Neural cell (in vitro differentiated cells): ENCODE data around the gene CAMK1D.

Experiments used
- EP300 ChIP-seq: fragments of 450-650 bp; conservative IDR thresholded peaks from 2 replicates; pipeline ENCODE4 v1.6.1; 2014; ENCODE audit warnings: antibody characterized with exemption, mild to moderate bottlenecking, moderate library complexity; ENCODE audit not compliant: poor library complexity, severe bottlenecking
- EZH2 ChIP-seq: fragments of 200-600, 300-800 bp; shearing (Covaris generic), sonication (generic); IDR thresholded peaks from 2 replicates; pipeline ENCODE4 v1.6.1; 2014; ENCODE audit warnings: antibody characterized with exemption, low read length, borderline replicate concordance, mild to moderate bottlenecking; ENCODE audit not compliant: insufficient read depth, poor library complexity, severe bottlenecking
- MXI1 ChIP-seq: fragments of 450-650 bp; conservative IDR thresholded peaks from 2 replicates; pipeline ENCODE4 v1.6.1; 2014; ENCODE audit warnings: antibody characterized with exemption, mild to moderate bottlenecking; ENCODE audit not compliant: poor library complexity, severe bottlenecking
- REST ChIP-seq: IDR thresholded peaks from 2 replicates; pipeline ENCODE4 v1.6.1; 2012; ENCODE audit warnings: borderline replicate concordance
- SMC3 ChIP-seq: fragments of 450-650 bp; conservative IDR thresholded peaks from 2 replicates; pipeline ENCODE4 v1.6.1; 2014; ENCODE audit warnings: antibody characterized with exemption, mild to moderate bottlenecking, moderate library complexity; ENCODE audit not compliant: poor library complexity
- TF ChIP-seq, protein P1 (sequence below): fragments of 450-650 bp; IDR thresholded peaks from 2 replicates; pipeline ENCODE4 v1.5.1; 2014; ENCODE audit warnings: antibody characterized with exemption, mild to moderate bottlenecking, moderate library complexity; ENCODE audit not compliant: poor library complexity, severe bottlenecking

DNA sequence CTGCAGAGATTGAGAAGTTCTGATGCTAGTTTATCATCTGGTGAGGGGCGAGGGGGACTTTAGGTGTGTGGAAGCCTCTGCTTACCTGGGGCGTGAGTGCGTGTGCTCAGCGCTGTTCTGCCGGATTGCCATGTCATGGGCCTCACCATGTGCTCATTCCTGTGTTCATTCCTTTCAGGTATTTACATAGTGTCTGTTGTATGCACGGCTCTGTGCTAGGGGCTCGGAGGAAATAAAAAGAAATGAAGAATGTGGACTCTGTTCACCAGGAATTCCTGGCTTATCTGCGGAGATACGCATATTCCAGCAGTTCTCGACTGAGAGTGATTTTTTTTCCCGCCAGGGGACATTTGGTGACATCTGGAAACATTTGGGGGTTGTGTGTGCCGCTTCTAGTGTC, 152.0 kb downstream of the CAMK1D start:
- TF ChIP-seq, protein P1, sequence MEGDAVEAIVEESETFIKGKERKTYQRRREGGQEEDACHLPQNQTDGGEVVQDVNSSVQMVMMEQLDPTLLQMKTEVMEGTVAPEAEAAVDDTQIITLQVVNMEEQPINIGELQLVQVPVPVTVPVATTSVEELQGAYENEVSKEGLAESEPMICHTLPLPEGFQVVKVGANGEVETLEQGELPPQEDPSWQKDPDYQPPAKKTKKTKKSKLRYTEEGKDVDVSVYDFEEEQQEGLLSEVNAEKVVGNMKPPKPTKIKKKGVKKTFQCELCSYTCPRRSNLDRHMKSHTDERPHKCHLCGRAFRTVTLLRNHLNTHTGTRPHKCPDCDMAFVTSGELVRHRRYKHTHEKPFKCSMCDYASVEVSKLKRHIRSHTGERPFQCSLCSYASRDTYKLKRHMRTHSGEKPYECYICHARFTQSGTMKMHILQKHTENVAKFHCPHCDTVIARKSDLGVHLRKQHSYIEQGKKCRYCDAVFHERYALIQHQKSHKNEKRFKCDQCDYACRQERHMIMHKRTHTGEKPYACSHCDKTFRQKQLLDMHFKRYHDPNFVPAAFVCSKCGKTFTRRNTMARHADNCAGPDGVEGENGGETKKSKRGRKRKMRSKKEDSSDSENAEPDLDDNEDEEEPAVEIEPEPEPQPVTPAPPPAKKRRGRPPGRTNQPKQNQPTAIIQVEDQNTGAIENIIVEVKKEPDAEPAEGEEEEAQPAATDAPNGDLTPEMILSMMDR = no peak
- TF ChIP-seq EP300 = no peak
- no peak for TF ChIP-seq SMC3
- no peak for TF ChIP-seq EZH2
- TF ChIP-seq MXI1 = no peak
- no peak for TF ChIP-seq REST
